Mononuclear cell (primary cell): Measurements from ENCODE around the gene APOBEC2. TPM values are rescaled to one million over a fixed set of nuclear protein-coding genes. Genes with fewer than 3 reads are reported as not detected.

Source experiments
- H3K27me3 ChIP-seq: 2 replicates; pipeline ENCODE4 v1.6.0; 2011; ENCODE audit warnings: low read length, control low read depth; ENCODE audit not compliant: insufficient read depth
- H3K4me1 ChIP-seq: 2 replicates; pipeline ENCODE4 v1.5.1; 2011; ENCODE audit warnings: mild to moderate bottlenecking, low read length, control low read depth; ENCODE audit not compliant: insufficient read depth
- H3K4me3 ChIP-seq: 2 replicates; pipeline ENCODE4 v1.5.1; 2011; ENCODE audit warnings: mild to moderate bottlenecking, low read length, moderate library complexity
- H3K9me3 ChIP-seq: 2 replicates; pipeline ENCODE4 v1.5.1; 2011; ENCODE audit warnings: low read depth, mild to moderate bottlenecking, control low read depth, low read length
- total RNA-seq: library from RNA; depleted of rRNA; stranded (reverse); fragments of >200 nt; gene quantifications from one replicate; pipeline ENCODE4 v1.2.3, GENCODE V29; 2012

Gene APOBEC2
- total RNA-seq, 1 donor: not detected

- Histone ChIP-seq H3K4me3 (no peak overlapping the region), H3K4me1 (no peaks in the 10 kb centered on the region), H3K27me3 (no peaks in the 10 kb centered on the region), H3K9me3 (no peaks in the 10 kb centered on the region)
Observed at GRCh38 chr6:41043151-41043550, 9.9 kb upstream of the APOBEC2 start.

GRCh38 chr6:41045664-41046063, 7.3 kb upstream of the APOBEC2 start:
- H3K4me1 ChIP-seq: no peaks in the 10 kb centered on the region
- H3K27me3 ChIP-seq: no peaks in the 10 kb centered on the region
- no peaks in the 10 kb centered on the region for H3K9me3 ChIP-seq
- no peak overlapping the region for H3K4me3 ChIP-seq

GRCh38 chr6:41046084-41046483, 6.9 kb upstream of the APOBEC2 start:
- Histone ChIP-seq H3K4me3 (no peak overlapping the region), H3K9me3 (no peaks in the 10 kb centered on the region), H3K27me3 (no peaks in the 10 kb centered on the region)

GRCh38 chr6:41047306-41047705, 5.7 kb upstream of the APOBEC2 start:
- Histone ChIP-seq H3K4me1 (peaks cover 13% of the 10 kb centered on the region), H3K4me3 (no peak overlapping the region), H3K9me3 (no peaks in the 10 kb centered on the region), H3K27me3 (no peaks in the 10 kb centered on the region)

More at GRCh38 chr6:41046084-41046483, 6.9 kb upstream of the APOBEC2 start:
- peaks cover under 1% of the 10 kb centered on the region for H3K4me1 ChIP-seq

GRCh38 chr6:41047745-41048732, 5.0 kb upstream of the APOBEC2 start:
- H3K9me3 ChIP-seq: no peaks in the 10 kb centered on the region
- no peaks in the 10 kb centered on the region for H3K27me3 ChIP-seq
- peaks cover 18% of the 10 kb centered on the region for H3K4me1 ChIP-seq
- H3K4me3 ChIP-seq: no peak overlapping the region

- Histone ChIP-seq H3K4me1 (peaks cover 18% of the 10 kb centered on the region), H3K9me3 (no peaks in the 10 kb centered on the region), H3K4me3 (no peak overlapping the region), H3K27me3 (no peaks in the 10 kb centered on the region)
Observed at GRCh38 chr6:41049521-41049920, 3.5 kb upstream of the APOBEC2 start.

- H3K4me1 ChIP-seq: peaks cover 18% of the 10 kb centered on the region
- H3K27me3 ChIP-seq: no peaks in the 10 kb centered on the region
- no peaks in the 10 kb centered on the region for H3K9me3 ChIP-seq
- H3K4me3 ChIP-seq: no peak overlapping the region
Observed at GRCh38 chr6:41049955-41050354, 3.0 kb upstream of the APOBEC2 start.

GRCh38 chr6:41050536-41050935, 2.5 kb upstream of the APOBEC2 start:
- no peaks in the 10 kb centered on the region for H3K9me3 ChIP-seq
- no peaks in the 10 kb centered on the region for H3K27me3 ChIP-seq

GRCh38 chr6:41051873-41052272, 1.1 kb upstream of the APOBEC2 start:
- Histone ChIP-seq H3K27me3 (no peaks in the 10 kb centered on the region), H3K4me1 (peaks cover 18% of the 10 kb centered on the region), H3K4me3 (no peak overlapping the region), H3K9me3 (no peaks in the 10 kb centered on the region)

More at GRCh38 chr6:41050536-41050935, 2.5 kb upstream of the APOBEC2 start:
- Histone ChIP-seq H3K4me3 (no peak overlapping the region), H3K4me1 (peaks cover 18% of the 10 kb centered on the region)

GRCh38 chr6:41054511-41054910, 1.5 kb downstream of the APOBEC2 start:
- Histone ChIP-seq H3K4me1 (peaks cover 22% of the 10 kb centered on the region), H3K9me3 (no peaks in the 10 kb centered on the region), H3K4me3 (no peak overlapping the region), H3K27me3 (no peaks in the 10 kb centered on the region)

GRCh38 chr6:41055149-41055548, 2.1 kb downstream of the APOBEC2 start:
- Histone ChIP-seq H3K4me3 (no peak overlapping the region), H3K9me3 (no peaks in the 10 kb centered on the region), H3K4me1 (peaks cover 22% of the 10 kb centered on the region), H3K27me3 (no peaks in the 10 kb centered on the region)

GRCh38 chr6:41056768-41057490, 3.9 kb downstream of the APOBEC2 start:
- Histone ChIP-seq H3K27me3 (no peaks in the 10 kb centered on the region), H3K4me1 (peaks cover 13% of the 10 kb centered on the region), H3K4me3 (no peak overlapping the region), H3K9me3 (no peaks in the 10 kb centered on the region)

GRCh38 chr6:41058783-41059181, 5.8 kb downstream of the APOBEC2 start:
- no peaks in the 10 kb centered on the region for H3K9me3 ChIP-seq
- no peak overlapping the region for H3K4me3 ChIP-seq
- H3K4me1 ChIP-seq: peaks cover 4% of the 10 kb centered on the region
- H3K27me3 ChIP-seq: no peaks in the 10 kb centered on the region

GRCh38 chr6:41059556-41059955, 6.6 kb downstream of the APOBEC2 start:
- no peaks in the 10 kb centered on the region for H3K9me3 ChIP-seq
- no peak overlapping the region for H3K4me3 ChIP-seq
- no peaks in the 10 kb centered on the region for H3K27me3 ChIP-seq
- peaks cover 4% of the 10 kb centered on the region for H3K4me1 ChIP-seq

GRCh38 chr6:41061196-41061726, 8.3 kb downstream of the APOBEC2 start:
- peaks cover 4% of the 10 kb centered on the region for H3K4me1 ChIP-seq
- H3K9me3 ChIP-seq: no peaks in the 10 kb centered on the region
- H3K4me3 ChIP-seq: no peak overlapping the region
- H3K27me3 ChIP-seq: no peaks in the 10 kb centered on the region
